GM23338 (cell line): Measurements from ENCODE around the gene PSMB5. TPM values are rescaled to one million over a fixed set of nuclear protein-coding genes. Genes with fewer than 3 reads are reported as not detected.
A peak's percentile ranks its signal among the peaks of the same experiment; 100 is the strongest.

Source experiments
- ATAC-seq: fragments of 200-7000 bp; cut with Tn5 transposase; 3 replicates; pipeline ENCODE4 v1.9.1; 2020
- DNase-seq: peaks from one replicate; pipeline ENCODE4 v3.0.0-alpha.2; 2015; ENCODE audit warnings: low spot score
- H2AFZ ChIP-seq: fragments of 200-600 bp; sonication (generic); 2 replicates; pipeline ENCODE4 v1.8.0; 2016; ENCODE audit warnings: antibody characterized with exemption, mild to moderate bottlenecking, moderate library complexity
- H3F3A ChIP-seq: fragments of 200-600 bp; sonication (generic); replicated peaks from 2 replicates; pipeline ENCODE4 v1.8.0; 2017; ENCODE audit warnings: antibody characterized with exemption, mixed run types, low read depth
- H3K27ac ChIP-seq: fragments of 200-600 bp; sonication (generic); 2 replicates; pipeline ENCODE4 v1.6.1; 2016; ENCODE audit warnings: low read depth
- H3K27me3 ChIP-seq: fragments of 200-600 bp; sonication (generic); 2 replicates; pipeline ENCODE4 v1.8.0; 2016; ENCODE audit warnings: mild to moderate bottlenecking, mixed run types, moderate library complexity; ENCODE audit not compliant: insufficient read depth
- H3K36me3 ChIP-seq: fragments of 200-600 bp; sonication (generic); 2 replicates; pipeline ENCODE4 v1.8.0; 2016; ENCODE audit warnings: mild to moderate bottlenecking; ENCODE audit not compliant: insufficient read depth
- H3K4me1 ChIP-seq: fragments of 200-600 bp; sonication (generic); 2 replicates; pipeline ENCODE4 v1.8.0; 2016; ENCODE audit warnings: mild to moderate bottlenecking, moderate library complexity; ENCODE audit not compliant: insufficient read depth
- H3K4me2 ChIP-seq: fragments of 200-600 bp; sonication (generic); 2 replicates; pipeline ENCODE4 v1.7.1; 2017; ENCODE audit warnings: mixed run types
- H3K4me3 ChIP-seq: fragments of 200-600 bp; sonication (generic); 2 replicates; pipeline ENCODE4 v1.6.1; 2016; ENCODE audit warnings: mixed run types
- H3K79me2 ChIP-seq: fragments of 200-600 bp; sonication (generic); replicated peaks from 2 replicates; pipeline ENCODE4 v1.8.0; 2017; ENCODE audit warnings: mild to moderate bottlenecking; ENCODE audit not compliant: insufficient read depth
- H3K9me2 ChIP-seq: fragments of 200-600 bp; sonication (generic); 2 replicates; pipeline ENCODE4 v1.8.0; 2017; ENCODE audit not compliant: insufficient read depth
- H4K20me1 ChIP-seq: fragments of 200-600 bp; sonication (generic); replicated peaks from 2 replicates; pipeline ENCODE4 v1.8.0; 2017; ENCODE audit warnings: mild to moderate bottlenecking; ENCODE audit not compliant: insufficient read depth
- H3K27ac Mint-ChIP-seq: 2 replicates; pipeline ENCODE4 v1.8.0; 2020; ENCODE audit warnings: inconsistent platforms, mild to moderate bottlenecking, moderate library complexity, mixed read lengths
- H3K27me3 Mint-ChIP-seq: 3 replicates; pipeline ENCODE4 v1.8.0; 2022; ENCODE audit warnings: low read depth, mild to moderate bottlenecking, moderate library complexity, mixed read lengths, inconsistent platforms; ENCODE audit not compliant: insufficient read depth, poor library complexity
- H3K36me3 Mint-ChIP-seq: 3 replicates; pipeline ENCODE4 v1.8.0; 2021; ENCODE audit warnings: low read depth, mild to moderate bottlenecking, inconsistent platforms, moderate library complexity, mixed read lengths
- H3K4me1 Mint-ChIP-seq: 3 replicates; pipeline ENCODE4 v1.8.0; 2020; ENCODE audit warnings: mild to moderate bottlenecking, inconsistent platforms, mixed read lengths
- H3K4me3 Mint-ChIP-seq: 3 replicates; pipeline ENCODE4 v1.8.0; 2021; ENCODE audit warnings: moderate library complexity, mild to moderate bottlenecking, inconsistent platforms, mixed read lengths
- H3K9me3 Mint-ChIP-seq: 3 replicates; pipeline ENCODE4 v1.8.0; 2020; ENCODE audit warnings: moderate library complexity, mild to moderate bottlenecking, inconsistent platforms, mixed read lengths
- CREB1 ChIP-seq: fragments of 250-450 bp; sonication (Bioruptor Pico); IDR thresholded peaks from 2 replicates; pipeline ENCODE4 v1.5.0; 2020; ENCODE audit warnings: low read depth, mild to moderate bottlenecking, moderate library complexity
- CTCF ChIP-seq, 2 experiments: fragments of 200-600 bp in 1 of 2; sonication (generic) in 1 of 2; conservative IDR thresholded peaks; 2 replicates each; pipeline versions ENCODE4 v1.5.1 to v1.6.1; 2016 to 2017; ENCODE audit warnings: antibody characterized with exemption in 2 of 2, low read depth in 2 of 2, mild to moderate bottlenecking in 2 of 2, moderate library complexity in 1 of 2
- ETS1 ChIP-seq: IDR thresholded peaks from 2 replicates; pipeline ENCODE4 v1.6.1; 2016; ENCODE audit warnings: antibody characterized with exemption
- EZH2 ChIP-seq: fragments of 200-600 bp; sonication (generic); IDR thresholded peaks from one replicate; pipeline ENCODE4 v1.8.0; 2017; ENCODE audit warnings: antibody characterized with exemption, mild to moderate bottlenecking, low read depth; ENCODE audit not compliant: unreplicated experiment
- EZH2phosphoT487 ChIP-seq: fragments of 200-600 bp; sonication (generic); IDR thresholded peaks from one replicate; pipeline ENCODE4 v1.8.1; 2018; ENCODE audit warnings: antibody characterized with exemption; ENCODE audit not compliant: unreplicated experiment
- NANOG ChIP-seq: IDR thresholded peaks from 2 replicates; pipeline ENCODE4 v1.6.1; 2016; ENCODE audit warnings: antibody characterized with exemption, borderline replicate concordance
- POLR2AphosphoS5 ChIP-seq: IDR thresholded peaks from 2 replicates; pipeline ENCODE4 v1.6.1; 2016; ENCODE audit warnings: antibody characterized with exemption, low read depth
- REST ChIP-seq: IDR thresholded peaks from one replicate; pipeline ENCODE4 v1.6.1; 2018; ENCODE audit warnings: antibody characterized with exemption; ENCODE audit not compliant: unreplicated experiment
- STAT1 ChIP-seq: IDR thresholded peaks from one replicate; pipeline ENCODE4 v1.6.1; 2016; ENCODE audit warnings: antibody characterized with exemption; ENCODE audit not compliant: unreplicated experiment
- ZNF331 ChIP-seq: fragments of 250-450 bp; sonication (Bioruptor Pico); IDR thresholded peaks from 2 replicates; pipeline ENCODE4 v1.5.0; 2020; ENCODE audit warnings: low read depth, mild to moderate bottlenecking, moderate library complexity
- polyA plus RNA-seq: library from polyadenylated mRNA; unstranded; fragments of >200 nt; fragmentation: Nextera tagmentation; extraction: Ambion mirVana; gene quantifications from 2 replicates; pipeline ENCODE4 v1.2.1, GENCODE V29; 2016
- total RNA-seq: library from RNA; depleted of rRNA; stranded (reverse); fragments of >200 nt; shearing (Covaris generic); gene quantifications from 2 replicates; pipeline ENCODE4 v1.2.3, GENCODE V29; 2014

Gene PSMB5
- total and polyA plus RNA-seq, 2 experiments from 2014 or later = 265 to 341 TPM

- Mint-ChIP-seq H3K27ac (0 out of 2 replicates have a peak overlapping the region, but pooled peaks have one; percentile 92), H3K4me3 (peak overlapping the region; percentile 69), H3K9me3 (peaks cover 2% of the 10 kb centered on the region; the same call in 1 of the 3 replicates), H3K36me3 (peaks cover 52% of the 10 kb centered on the region), H3K27me3 (peaks cover 21% of the 10 kb centered on the region), H3K4me1 (peaks cover 43% of the 10 kb centered on the region)
- Histone ChIP-seq H3K9me2 (no peaks in the 10 kb centered on the region), H3K27ac (0 out of 2 replicates have a peak overlapping the region, but pooled peaks have one; percentile 81), H3F3A (peaks cover 39% of the 10 kb centered on the region), H3K36me3 (peaks cover 24% of the 10 kb centered on the region), H3K4me1 (peaks cover 40% of the 10 kb centered on the region), H3K79me2 (peaks cover 47% of the 10 kb centered on the region), H2AFZ (no peak overlapping the region), H3K4me3 (peak overlapping the region; percentile 70; the same call in 1 of the 2 replicates), H4K20me1 (no peaks in the 10 kb centered on the region; the same call in 1 of the 2 replicates), H3K27me3 (peaks cover 19% of the 10 kb centered on the region), H3K4me2 (peak overlapping the region; percentile 92)
- ATAC-seq (no peak), DNase-seq (no peak)
- no peak for TF ChIP-seq EZH2
- TF ChIP-seq STAT1 = no peak
Observed at GRCh38 chr14:22978981-22979671, 55.6 kb downstream of the PSMB5 start.

- Histone ChIP-seq H3K36me3 (peaks cover 24% of the 10 kb centered on the region), H4K20me1 (no peaks in the 10 kb centered on the region; the same call in 1 of the 2 replicates), H3K4me2 (peak overlapping the region; percentile 92), H3K9me2 (no peaks in the 10 kb centered on the region), H2AFZ (no peak overlapping the region), H3F3A (peaks cover 42% of the 10 kb centered on the region), H3K4me3 (peak overlapping the region; percentile 70; the same call in 1 of the 2 replicates), H3K27ac (peak overlapping the region; percentile 99), H3K4me1 (peaks cover 36% of the 10 kb centered on the region), H3K79me2 (peaks cover 47% of the 10 kb centered on the region), H3K27me3 (peaks cover 19% of the 10 kb centered on the region)
- no peak for ATAC-seq
- Mint-ChIP-seq H3K27me3 (peaks cover 23% of the 10 kb centered on the region), H3K36me3 (peaks cover 57% of the 10 kb centered on the region), H3K4me3 (peak overlapping the region; percentile 69; the same call in 1 of the 3 replicates), H3K27ac (0 out of 2 replicates have a peak overlapping the region, but pooled peaks have one; percentile 92), H3K9me3 (no peaks in the 10 kb centered on the region), H3K4me1 (peaks cover 48% of the 10 kb centered on the region)
- TF ChIP-seq EZH2phosphoT487 (no peak), EZH2 (no peak), CTCF (conservative IDR thresholded peaks at IDR 0.05; ENCODE audit: low read depth in 2 of 2) (no peak), POLR2AphosphoS5 (no peak), STAT1 (no peak), ZNF331 (CRISPR knock-in tag) (no peak), REST (no peak), ETS1 (no peak), NANOG (no peak), CREB1 (no peak)
- DNase-seq = no peak
Observed at GRCh38 chr14:22978487-22978837, 56.2 kb downstream of the PSMB5 start.
